ENCODE data around the gene ZDHHC12.

- no peak for TF ChIP-seq CTCF (IDR thresholded peaks at IDR 0.05)
- no peak for TF ChIP-seq POLR2A (IDR thresholded peaks at IDR 0.05)
- no peak for TF ChIP-seq EP300 (IDR thresholded peaks at IDR 0.05)
Measured at GRCh38 chr9:128724744-128725211, 851 bp upstream of the ZDHHC12 start.

Data from tibial nerve (tissue), 4 donors.